GM18909 (cell line): Measurements from ENCODE around the gene TRMT10C.

ENCODE experiments used
- ATAC-seq: cut with Tn5 transposase; IDR thresholded peaks from one replicate; pipeline ENCODE4 v1.9.1; 2021; ENCODE audit warnings: mild to moderate bottlenecking; ENCODE audit not compliant: unreplicated experiment, poor library complexity

Gene TRMT10C

DNA sequence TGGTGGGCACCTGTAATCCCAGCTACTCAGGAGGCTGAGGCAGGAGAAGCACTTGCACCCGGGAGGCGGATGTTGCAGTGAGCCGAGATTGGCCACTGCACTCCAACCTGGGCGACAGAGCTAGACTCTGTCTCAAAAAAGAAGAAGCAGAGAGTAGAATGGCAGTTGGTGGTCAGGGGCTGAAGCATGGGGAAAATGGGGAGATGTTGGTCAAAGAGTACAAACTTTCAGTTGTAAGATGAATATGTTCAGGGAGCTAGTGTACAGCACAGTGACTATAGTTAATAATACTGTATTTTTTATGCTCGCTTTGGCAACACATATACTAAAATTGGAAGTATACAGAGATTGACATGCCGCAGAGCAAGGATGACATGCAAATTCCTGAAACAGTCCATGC lies 53.9 kb downstream of the TRMT10C start:
- no peak for ATAC-seq
